Endometrium (tissue), 2 donors: Measurements from ENCODE around the gene PRKCI.
"Not testable (repeated sequence)": the region's sequence is repeated elsewhere in the genome, so short reads cannot be mapped to it uniquely, and the experiment has no call there.

ENCODE experiments used
- FAIRE-seq: peaks from 2 replicates; lab custom pipeline; 2012; peaks lifted over from hg19 to GRCh38; lab: Jason Lieb, UNC
- donor health status: control.
- donor health status: control.

PRKCI gene

DNA sequence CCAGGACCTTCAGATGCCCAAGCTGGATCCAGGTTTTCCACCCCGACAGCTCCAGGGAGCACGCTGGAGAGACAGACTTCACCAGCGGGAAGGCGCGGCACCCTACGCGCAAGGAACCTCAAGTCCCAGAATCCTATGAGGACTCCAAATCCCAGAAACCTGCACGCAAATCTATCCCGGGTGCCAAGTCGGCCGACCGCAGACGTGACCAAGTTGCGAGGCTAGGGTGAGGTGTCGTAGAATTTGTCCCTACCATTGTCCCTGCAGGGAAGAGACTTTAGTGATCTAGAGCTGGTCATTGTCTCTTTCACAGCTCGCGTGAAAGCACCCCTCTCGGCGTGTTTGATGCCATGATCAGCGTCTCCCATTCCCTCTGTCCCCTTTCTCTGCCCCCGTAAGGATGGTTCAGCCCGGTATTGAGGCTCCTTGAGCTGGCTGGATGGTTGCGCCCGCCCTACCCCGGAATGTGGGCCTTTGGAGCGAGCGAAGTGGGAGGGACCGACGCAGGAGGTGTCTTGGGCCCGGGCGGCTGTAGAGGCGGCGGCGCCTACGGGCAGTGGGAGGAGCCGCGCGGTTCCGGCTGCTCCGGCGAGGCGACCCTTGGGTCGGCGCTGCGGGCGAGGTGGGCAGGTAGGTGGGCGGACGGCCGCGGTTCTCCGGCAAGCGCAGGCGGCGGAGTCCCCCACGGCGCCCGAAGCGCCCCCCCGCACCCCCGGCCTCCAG is at the start of gene PRKCI:
Gene PRKCI (plus strand): TSS at position 501 of the 723 bp plus-strand sequence. CDS start 246 bp downstream, outside the sequence.
- FAIRE-seq = peak; percentile 15

DNA sequence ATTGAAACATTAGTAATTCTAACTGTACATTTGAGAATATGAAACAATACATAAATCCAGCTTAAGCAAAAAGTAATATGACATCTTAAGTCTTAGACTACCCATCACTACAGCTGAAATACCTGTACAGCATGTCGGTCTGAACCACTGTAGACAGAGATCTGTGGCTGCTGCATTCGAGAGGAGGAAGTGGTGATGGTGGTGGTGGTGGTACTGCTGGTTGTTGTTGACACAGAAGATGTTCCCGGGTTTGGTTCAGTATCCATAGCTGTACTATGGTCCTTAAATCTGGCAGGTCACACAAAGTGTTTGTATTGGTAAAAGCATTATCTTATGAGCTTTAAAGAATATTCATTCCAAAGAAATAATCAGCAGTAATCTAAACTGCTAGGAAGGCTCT is 43.6 kb upstream of the PRKCI start:
- FAIRE-seq = no peak

DNA sequence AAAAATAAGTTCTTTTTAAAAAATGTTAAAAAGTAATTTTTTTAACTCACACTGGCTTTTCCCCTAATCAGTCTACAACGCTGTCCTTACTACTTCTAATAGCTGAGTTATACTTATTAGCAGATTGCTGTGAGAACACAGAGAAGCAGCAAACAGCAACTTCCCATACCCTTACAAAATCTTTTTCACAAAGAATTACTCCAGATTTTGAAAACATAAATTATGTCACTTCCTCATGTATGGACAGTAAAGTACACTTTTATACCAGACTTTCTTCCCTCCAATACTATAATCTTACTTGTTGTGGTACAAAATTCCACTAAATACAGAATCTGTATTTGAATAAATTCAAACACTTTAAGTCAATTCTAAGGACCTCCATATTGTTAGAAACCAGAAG is 42.8 kb upstream of the PRKCI start:
- FAIRE-seq = no peak

DNA sequence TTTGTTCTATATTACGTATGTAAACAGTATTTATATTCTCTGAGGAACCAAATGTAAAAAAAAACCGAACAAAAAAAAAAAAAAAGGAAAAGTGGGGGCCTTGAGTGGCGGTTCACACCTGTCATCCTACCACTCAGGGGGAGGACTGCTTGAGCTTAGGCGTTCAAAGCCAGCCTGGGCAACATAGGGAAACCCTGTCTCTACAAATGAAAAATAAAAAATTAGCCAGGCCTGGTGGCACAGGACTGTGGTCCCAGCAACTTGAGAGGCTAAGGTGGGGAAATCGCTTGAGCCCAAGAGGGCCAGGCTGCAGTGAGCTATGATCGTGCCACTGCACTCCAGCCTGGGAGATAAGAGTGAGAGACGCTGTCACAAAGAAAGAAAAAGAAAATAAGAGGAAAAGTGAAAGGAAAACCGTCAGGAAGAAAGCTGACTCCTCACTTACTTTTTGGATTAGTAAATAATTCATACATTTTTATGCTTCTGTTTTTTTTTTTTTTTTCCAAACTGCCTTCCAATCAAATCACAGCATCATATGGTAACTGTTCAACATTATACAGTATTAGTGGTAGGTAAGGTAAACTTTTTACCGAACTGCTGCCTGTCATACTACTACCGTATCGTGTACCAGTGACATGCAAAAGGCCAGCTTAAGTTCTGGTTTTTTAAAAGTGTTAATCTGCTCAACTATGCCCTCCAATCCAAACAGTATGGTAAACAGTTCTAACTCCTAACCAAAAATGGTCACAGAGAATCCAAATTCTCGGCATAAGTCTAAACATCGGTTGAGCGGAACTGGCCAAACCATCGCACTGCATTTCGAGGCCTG is 41.9 kb upstream of the PRKCI start:
- FAIRE-seq = no peak

DNA sequence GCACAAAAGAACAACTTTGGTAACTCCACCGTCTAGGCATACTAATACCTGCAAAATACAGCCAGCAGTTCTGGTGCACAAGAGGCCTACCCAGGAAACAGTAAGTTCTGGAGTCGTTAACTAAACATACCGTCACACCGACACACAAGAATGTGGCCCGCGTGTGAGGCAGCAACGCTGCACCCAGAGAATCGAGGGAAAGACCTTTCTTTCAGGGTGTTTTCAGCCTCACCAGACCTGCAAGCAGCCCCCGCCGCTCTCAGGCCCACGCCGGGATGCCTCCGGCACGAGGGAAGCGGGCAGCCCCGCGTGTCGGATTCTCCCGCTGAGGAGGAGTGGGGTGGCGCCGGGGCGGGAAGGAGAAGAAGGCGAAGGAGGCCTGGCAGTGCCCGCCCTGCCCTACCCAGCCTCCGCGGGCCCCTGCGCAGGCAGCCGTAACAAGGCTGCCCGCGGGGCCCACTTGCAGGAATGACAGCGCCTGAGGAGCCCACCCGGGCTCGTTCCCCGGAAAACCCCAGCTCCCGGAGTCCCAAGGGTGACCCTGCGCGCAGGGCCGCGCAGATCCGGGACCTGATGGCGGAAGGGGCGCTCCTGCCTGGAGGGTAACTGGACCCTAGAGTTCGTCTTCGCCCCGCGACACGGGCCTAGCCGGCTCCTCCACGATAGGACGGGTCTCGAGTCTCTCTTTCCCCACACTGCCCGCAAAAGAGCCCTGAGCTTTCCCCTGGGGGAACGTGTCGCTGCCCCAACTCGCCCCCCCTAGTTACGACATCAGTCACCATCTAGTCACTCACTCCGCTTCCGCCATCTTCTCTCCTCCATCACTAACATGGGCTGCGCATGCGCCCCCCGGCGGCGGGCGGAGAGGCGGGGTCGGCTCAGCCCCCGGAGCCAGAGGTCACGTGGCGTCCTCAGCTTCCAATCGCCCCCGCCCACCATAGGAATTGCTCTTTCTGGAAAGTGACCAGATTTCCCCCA is 41.0 kb upstream of the PRKCI start, which contains the start of gene PHC3:
Gene PHC3 (minus strand): TSS at position 826 of the 978 bp plus-strand sequence. CDS start 18 bp downstream, at position 808.
- FAIRE-seq = no peak

DNA sequence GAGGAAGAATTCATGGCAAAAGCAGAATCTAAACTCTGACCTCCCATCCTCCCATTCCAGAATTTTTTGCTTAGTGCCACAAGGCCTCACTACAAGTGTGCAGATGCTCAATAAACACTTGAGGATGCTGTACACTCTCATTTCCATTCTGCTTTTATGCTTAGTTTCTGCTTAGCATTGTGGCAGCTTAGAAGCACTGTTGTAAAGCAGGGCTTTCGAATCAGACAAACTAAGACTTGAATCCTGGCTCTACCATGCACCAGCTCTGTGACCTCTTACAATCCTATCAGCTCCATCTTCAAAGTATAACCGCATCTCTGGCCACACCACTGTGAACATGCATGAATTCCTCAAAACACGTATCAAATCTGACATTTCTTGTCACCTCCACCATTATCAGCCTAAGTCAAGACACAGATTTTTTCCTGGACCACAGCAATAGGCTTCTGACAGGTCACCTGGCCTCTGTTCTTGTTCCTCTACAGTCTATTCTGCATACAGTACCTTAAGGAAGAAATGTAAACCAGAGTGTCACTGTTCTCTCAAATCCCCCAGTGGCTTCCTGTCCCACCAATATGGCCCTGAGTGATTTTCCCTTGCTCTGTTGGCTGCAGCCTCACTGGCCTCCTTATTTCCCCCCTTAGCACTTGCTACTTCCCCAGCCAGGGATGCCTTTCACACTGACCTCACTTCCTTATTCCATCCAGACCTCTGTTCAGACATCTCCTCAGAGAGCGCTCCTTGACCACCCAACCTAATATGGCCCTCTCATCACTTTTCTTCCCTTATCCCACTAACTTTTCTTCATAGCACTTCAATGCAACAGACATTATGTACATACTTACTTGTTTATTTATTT is 32.6 kb upstream of the PRKCI start:
- no peak for FAIRE-seq

DNA sequence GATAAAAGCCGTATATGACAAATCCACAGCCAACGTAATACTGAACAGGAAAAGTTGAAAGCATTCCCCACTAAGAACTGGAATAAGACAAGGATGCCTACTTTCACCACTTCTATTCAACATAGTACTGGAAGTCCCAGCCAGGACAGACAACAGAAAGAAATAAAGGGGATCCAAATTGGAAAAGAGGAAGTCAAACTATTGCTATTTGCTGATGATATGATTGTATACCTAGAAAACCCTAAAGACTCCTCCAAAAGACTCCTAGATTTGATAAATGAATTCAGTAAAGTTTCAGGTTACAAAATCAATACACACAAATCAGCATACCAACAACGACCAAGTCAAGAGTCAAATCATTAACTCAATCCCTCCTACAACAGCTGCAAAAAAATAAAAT is 26.5 kb upstream of the PRKCI start:
- not testable (repeated sequence) for FAIRE-seq

DNA sequence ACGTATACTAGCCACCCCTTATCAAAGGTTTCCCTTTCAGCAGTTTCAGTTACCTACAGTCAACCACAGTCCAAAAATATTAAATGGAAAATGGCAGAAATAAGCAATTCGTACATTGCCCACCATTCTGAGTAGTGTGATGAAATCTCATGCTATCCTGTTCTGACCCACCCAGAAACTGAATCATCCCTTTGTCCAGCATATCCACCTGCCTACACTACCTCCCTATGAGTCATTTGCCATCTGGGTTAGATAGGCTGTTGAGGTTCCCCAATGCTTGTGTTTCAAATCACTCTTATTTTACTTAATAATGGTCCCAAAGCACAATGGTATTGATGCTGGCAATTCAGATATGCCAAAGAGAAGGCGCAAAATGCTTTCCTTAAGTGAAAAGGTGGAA is 25.4 kb upstream of the PRKCI start:
- no peak for FAIRE-seq

DNA sequence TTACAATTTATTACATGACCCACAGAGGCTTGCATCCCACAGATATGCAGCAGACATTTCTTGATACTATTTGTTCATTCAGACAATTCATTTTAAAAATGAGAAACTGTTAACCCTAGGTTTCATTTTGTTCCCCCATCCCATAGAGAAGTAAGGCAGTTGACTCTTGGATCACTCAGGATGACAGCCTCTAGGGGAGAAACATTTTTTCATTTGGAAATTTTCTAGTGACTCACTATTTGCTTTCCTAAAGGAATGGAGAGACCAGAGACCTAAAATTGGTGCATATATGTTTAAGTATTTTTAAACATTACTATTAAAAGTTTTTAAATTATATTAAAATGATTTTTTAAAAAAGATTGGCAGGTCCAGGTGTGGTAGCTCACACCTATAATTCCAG is 21.2 kb upstream of the PRKCI start:
- FAIRE-seq = no peak

DNA sequence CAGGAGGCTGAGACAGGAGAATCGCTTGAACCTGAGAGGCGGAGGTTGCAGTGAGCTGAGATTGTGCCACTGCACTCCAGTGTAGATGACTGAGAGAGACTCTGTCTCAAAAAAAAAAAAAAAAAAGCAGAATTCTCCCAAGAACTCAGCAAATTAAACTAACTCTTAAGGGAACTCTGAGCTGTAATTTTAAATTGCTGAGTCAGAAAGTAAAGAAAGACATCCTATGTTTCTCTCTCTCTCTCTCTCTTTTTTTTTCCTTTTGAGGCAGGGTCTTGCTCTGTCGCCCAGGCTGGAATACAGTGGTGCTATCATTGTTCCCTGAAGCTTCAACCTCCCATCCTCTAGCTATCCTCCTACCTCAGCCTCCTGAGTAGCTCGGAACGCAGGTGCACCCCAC is 20.7 kb upstream of the PRKCI start:
- FAIRE-seq = no peak

DNA sequence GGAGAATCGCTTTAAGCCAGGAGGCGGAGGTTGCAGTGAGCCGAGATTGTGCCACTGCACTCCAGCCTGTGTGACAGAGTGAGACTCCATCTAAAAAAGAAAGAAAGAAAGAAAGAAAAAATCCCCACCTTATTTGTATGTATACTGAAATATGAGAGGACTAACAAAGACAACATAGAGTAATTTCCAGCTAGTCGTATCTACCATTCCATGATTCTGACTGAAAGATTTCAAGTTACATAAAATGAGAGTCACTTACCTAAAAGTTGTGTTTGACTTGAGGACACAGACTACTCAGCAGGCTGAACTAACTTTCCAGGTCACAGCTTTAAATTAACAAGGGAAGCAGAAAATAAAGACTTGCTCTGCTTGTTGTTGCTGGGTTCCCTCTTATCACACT is 18.8 kb upstream of the PRKCI start:
- FAIRE-seq = no peak

DNA sequence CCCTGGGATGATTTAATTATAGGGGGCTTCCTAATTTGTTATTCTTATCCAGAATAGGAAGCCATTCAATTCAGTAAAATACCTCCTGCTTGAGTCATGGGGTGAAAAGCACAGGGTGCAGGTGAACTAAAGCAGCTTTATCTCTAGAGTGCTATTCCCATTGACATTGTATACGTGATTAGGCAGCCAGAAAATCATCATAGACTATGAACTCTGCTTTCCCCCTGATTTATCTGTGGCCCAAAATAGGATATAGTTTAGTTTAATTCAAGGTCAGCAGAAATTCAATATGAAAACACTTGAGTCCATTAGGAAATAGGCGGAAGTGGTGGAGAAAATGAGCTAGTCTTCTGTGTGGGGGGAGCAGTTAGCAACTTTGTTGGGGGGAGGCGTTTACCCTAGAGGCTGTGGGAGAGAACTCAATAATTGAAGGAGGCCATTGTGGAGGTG is 18.2 kb upstream of the PRKCI start:
- no peak for FAIRE-seq

DNA sequence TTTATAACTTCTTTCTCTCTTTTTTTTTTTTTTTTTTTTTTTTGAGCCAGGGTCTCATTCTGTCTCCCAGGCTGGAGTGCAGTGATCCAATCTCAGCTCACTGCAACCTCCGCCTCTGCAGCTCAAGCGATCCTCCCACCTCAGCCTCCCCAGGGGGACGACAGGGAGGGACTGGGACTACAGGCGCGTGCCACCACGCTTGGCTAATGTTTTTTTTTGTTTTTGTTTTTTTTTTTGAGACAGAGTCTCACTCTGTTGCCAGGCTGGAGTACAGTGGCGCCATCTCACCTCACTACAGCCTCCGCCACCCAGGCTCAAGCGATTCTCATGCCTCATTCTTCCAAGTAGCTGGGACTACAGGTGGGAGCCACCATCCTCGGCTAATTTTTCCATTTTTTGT is 17.7 kb upstream of the PRKCI start:
- FAIRE-seq = no peak

DNA sequence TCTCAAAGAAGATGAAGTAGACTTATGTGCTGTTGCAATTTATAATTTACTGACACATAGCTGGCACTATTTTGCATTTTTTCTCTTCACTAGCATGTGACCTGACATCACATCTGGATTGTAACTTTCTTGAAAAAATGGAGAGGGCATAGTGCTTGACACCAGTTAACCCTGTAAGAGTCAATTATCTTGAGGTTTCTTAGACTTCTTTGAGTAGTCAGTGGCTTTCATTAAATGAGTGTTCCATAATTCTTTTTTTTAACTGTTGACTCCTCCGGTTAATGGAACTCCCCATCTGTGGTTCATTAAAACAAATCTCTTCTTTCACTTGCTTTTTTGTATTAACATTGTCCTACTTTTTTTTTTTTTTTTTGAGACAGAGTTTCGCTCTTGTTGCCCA is 16.9 kb upstream of the PRKCI start:
- peak; percentile 90 for FAIRE-seq

DNA sequence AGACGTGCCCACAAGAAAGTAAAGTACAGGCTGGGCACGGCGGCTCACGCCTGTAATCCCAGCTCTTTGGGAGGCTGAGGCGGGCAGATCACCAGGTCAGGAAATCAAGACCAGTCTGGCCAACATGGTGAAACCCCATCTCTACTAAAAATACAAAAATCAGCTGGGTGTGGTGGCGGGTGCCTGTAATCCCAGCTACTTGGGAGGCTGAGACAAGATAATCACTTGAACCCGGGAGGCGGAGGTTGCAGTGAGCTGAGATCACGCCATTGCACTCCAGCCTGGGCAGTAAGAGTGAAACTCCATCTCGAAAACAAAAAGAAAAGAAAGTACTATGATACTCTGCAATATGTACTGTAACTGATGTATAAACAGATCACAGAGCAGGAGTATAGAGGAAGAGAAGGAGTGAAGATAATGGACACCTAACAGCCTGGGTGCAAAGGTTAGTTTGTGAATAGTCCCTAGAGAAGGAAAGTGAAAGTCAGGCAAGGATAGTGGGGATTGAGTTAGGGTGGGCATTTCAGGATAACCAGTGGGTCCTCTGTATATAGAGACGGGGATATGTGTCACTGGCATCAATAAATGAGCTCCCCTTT is 16.0 kb upstream of the PRKCI start:
- FAIRE-seq = not testable (repeated sequence)

DNA sequence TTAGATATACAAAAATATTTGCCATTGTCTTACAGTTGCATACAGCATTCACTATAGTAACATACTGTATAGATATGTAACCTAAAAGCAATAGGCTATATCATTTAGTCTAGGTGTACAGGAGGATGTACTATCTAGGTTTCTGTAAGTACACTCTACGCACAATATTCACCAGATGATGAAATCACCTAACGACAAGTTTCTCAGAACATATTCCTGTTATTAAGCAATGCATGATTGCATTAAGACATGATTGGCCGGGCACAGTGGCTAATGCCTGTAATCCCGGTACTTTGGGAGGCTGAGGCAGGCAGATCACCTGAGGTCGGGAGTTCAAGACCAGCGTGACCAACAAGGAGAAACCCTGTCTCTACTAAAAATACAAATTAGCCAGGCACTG is 14.5 kb upstream of the PRKCI start:
- no peak for FAIRE-seq

DNA sequence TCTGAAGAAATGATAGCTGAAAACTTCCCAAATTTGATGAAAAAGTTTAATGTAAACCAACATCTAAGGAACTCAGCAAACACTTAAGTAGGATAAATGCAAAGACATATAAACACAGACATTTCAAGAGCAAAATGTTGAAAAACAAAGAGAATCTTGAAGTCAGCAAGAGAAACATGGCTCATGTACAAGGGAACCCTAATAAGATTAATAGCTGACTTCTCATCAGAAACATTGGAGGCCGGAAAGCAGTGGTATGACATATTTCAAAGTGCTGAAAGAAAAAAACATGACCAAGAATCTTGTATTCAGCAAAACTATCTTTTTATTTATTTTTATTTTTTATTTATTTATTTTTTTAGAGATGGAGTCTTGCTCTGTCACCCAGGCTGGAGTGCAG is 10.6 kb upstream of the PRKCI start:
- FAIRE-seq = no peak

DNA sequence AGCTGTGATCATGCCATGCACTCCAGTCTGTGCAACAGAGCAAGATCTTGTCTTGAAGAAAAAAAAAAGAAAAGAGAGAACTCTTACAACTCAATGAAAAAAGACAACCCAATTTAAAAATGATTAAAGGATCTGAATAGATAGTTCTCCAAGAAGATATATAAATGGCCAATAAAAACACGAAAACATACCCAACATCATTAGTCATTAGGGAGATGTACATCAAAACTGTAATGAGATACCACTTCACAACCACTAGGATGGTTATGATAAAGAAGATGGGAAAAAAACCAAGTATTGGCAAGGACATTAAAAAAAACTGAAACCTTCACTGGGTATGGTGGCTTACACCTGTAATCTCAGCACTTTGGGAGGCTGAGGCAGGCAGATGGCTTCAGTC is 2.4 kb upstream of the PRKCI start:
- FAIRE-seq = no peak

DNA sequence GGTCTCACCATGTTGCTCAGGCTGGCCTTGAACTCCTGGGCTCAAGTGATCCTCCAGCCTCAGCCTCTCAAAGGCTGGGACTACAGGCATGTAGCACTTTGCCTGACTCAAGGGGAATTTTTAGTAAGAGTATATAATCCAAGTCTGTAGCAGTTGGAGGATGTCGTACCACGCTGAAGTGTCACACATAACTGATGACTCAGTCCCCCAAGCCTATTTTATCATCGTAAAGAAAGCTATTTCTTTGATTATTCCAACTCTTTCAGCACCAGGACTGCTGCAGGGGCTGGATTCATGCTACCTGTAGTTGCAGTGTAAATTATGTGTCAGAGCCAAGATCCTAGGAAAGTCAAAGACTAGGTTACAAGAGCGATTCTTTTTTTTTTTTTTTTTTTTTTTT is 1.4 kb upstream of the PRKCI start:
- no peak for FAIRE-seq

DNA sequence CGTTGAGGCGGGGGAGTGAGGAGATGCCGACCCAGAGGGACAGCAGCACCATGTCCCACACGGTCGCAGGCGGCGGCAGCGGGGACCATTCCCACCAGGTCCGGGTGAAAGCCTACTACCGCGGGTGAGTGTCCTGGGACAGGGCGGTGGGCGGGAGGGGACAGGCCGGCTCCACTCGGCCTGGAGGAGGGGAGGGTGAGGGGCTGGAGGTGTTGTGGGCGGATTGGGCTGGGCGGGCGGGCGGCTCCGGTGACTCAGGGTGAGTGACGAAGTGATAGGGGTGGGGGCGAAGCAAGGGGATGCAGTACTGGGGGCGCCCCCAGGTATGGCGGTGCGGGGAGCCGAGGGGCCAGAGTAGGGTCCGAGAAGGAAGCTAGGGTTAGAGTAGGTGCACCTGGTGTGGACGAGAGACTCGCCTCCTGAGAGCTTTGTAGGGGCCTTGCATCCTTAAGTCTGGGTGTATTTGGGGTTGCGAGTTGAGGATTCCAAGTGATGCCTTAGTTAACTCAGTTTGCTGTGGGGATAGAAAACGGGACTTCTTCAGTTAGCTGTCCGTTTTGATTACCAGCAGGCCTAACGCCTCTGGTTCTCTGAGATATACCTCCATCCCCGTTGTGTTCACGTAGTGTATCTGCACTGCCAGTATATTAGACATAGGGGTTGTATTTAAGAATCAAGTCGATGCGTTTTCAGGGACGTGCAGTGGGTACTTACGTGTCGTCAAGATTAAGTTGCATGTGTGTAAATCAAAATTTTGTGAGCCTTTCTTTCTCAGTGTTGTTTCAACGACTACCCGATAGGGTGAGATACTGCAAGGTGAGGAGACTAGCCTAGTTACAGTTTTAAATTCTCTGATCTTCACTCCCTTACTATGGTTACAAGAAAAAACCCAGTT is 670 bp downstream of the PRKCI start:
- FAIRE-seq = no peak
